HG02678 (cell line): Measurements from ENCODE around the gene STRN3.
"Not testable (repeated sequence)": the region's sequence is repeated elsewhere in the genome, so short reads cannot be mapped to it uniquely, and the experiment has no call there.

Experiments used
- ATAC-seq: cut with Tn5 transposase; IDR thresholded peaks from one replicate; pipeline ENCODE4 v1.9.1; 2021; ENCODE audit warnings: mild to moderate bottlenecking, moderate library complexity; ENCODE audit not compliant: unreplicated experiment

The STRN3 gene

DNA sequence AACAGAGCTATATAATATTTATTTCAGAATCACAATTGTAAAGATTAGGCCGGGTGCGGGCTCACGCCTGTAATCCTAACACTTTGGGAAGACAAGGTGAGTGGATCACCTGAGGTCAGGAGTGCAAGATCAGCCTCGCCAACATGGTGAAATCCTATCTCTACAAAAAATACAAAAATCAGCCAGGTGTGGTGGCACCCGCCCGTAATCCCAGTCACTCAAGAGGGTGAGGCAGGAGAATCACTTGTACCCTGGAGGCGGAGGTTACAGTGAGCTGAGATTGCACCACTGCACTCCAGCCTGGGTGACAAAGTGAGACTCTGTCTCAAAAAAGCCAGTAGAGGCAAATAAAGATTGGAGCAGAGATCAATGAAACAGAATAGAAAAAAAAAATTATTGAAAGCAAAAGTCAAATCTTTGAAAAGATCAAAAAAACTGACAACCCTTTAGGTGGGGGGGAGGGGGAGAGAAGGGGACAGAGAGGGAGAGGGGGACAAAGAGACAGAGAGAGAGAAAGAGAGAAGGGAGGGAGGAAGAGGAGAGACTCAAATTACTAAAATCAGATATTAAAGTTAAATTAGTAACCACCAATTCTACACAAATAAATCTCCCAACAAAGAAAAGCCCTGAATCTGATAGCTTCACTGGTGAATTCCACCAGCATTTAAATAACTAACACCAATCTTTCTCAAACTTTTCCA is 53.1 kb downstream of the STRN3 start:
- ATAC-seq = no peak

DNA sequence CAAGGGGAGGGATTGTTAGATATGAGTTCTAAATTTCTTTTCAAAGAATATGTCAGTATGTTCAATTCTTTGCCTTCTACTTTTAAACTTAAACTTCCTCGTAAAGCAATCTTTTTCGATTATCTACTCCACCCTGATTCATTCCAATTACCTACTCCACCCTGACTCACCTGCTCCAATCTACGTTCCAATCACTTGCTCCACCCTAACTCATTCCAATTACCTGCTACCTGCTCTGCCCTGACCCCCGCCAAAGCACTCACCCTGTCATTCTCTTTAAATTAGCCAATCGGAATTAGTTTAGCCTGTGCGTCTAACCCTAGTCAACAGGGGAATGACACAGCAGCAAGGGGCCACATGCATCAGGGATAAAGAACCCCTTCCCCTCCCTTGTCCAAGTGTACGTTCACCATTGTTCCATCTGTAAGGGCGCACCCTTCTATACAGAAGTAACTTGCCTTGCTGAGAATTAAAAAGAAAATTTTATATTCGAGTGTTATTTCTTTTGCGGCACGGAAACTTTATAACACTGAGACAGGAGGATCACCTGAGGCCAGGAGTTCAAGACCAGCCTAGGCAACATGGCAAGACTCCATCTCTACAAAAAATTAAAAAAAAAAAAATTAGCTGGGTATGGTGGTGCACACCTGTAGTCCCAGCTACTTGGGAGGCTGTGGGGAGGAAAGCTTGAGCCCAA is 54.0 kb downstream of the STRN3 start:
- not testable (repeated sequence) for ATAC-seq

- no peak for ATAC-seq
Observed at GRCh38 chr14:30971586-30971985, 54.6 kb downstream of the STRN3 start.

DNA sequence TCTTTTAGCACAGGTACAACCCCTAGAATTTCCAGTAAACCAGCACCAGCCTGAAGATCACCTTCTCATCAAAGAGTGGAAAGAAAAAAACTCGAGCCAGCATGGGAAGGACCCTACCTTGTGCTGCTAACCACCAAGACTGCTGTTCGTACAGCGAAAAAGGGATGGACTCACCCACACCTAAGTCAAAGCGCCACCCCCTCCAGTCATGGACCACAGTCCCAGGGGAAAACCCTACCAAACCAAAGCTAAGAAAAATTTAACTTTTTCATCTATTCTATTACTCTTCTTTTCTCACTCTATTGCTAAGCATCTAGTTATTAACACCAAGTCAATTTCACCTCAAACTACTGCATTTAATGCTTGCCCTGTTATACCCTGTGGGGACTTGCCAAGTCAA is 56.4 kb downstream of the STRN3 start:
- peak; percentile 82 for ATAC-seq

- not testable (repeated sequence) for ATAC-seq
Observed at GRCh38 chr14:30967364-30968098, 58.6 kb downstream of the STRN3 start.

DNA sequence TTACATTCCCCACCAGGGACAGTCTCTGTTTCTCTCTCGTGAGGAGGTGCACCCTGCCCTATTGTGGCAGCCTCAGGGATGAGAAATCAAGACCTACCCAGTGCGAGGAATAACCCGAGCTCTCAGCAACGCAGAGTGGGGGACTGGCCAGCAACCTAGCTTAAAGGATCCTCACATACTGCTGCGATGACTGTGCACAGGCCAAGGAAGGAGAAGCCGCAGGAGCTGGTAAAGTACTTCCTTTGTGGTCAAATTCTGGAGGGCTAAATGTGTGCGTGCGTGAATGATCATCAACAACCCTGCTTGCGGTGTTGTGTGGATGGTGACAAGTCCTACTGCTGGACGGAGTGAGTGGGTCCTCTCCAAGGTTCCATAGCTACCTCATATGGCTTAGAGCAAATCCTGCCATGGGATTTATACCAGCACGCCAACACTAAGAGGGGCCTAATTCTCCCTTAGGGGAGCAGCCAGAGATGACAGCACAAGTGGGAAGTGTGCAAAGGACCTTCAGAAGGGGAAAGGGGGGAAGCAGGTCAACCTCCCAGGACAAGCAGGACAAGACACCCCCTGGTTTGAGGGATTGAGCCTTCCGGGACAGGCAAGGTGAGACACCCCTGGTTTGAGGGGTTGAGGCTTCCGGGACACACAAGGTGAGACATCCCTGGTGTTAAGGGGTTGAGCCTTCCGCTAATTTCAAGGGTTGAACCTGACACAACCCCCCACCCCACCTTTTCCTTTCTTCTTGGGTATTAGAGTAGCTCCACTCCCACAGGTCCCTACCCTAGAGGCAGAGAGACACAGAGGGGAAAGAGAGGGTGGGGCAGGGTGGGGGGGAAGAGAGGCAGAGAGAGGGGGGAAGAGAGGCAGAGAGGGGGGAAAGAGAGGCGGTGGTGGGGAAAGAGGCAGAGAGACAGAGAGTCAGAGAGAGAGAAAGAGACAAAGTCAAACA is 59.5 kb downstream of the STRN3 start:
- no peak for ATAC-seq

DNA sequence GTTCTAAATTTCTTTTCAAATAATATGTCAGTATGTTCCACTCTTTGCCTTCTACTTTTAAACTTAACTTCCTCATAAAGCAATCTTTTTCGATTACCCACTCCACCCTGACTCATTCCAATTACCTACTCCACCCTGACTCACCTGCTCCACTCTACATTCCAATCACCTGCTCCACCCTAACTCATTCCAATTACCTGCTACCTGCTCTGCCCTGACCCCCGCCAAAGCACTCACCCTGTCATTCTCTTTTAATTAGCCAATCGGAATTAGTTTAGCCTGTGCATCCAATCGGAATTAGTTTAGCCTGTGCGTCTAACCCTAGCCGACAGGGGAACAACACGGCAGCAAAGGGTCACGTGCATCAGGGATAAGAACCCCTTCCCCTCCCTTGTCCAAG is 60.3 kb downstream of the STRN3 start:
- not testable (repeated sequence) for ATAC-seq

DNA sequence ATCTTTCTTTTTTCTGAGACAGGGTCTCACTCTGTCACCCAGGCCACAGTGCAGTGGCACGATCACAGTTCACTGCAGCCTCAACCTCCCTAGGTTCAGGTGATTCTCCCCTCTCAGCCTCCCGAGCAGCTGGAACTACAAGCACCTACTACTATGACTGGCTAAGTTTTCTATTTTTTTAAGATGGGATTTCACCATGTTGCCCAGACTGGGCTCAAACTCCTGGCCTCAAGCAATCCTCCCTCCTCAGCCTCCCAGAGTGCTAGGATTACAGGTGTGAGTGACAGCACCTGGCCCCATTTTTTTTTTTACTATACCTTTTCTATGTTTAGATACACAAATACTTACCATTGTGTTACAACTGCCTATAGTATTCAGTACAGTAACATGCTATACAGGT is 63.6 kb downstream of the STRN3 start:
- not testable (repeated sequence) for ATAC-seq

DNA sequence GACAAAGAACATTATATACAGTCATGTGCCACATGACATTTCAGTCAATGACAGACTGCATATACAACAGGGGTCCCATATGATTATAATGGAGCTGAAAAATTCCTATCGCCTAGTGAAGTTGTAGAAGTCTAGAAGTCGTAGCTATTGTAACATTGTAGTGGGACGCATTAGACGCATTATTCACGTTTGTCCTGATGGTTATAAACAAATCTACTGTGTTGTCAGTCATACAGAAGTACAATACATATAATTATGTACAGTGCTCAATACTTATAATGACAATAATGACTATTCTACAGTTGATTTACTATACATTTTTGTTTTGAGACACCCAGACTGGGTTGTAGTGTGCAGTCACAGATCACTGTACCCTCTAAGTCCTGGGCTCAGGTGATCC is 64.8 kb downstream of the STRN3 start:
- ATAC-seq = no peak

GRCh38 chr14:30960216-30960615 is 66.0 kb downstream of the STRN3 start:
- ATAC-seq = no peak

DNA sequence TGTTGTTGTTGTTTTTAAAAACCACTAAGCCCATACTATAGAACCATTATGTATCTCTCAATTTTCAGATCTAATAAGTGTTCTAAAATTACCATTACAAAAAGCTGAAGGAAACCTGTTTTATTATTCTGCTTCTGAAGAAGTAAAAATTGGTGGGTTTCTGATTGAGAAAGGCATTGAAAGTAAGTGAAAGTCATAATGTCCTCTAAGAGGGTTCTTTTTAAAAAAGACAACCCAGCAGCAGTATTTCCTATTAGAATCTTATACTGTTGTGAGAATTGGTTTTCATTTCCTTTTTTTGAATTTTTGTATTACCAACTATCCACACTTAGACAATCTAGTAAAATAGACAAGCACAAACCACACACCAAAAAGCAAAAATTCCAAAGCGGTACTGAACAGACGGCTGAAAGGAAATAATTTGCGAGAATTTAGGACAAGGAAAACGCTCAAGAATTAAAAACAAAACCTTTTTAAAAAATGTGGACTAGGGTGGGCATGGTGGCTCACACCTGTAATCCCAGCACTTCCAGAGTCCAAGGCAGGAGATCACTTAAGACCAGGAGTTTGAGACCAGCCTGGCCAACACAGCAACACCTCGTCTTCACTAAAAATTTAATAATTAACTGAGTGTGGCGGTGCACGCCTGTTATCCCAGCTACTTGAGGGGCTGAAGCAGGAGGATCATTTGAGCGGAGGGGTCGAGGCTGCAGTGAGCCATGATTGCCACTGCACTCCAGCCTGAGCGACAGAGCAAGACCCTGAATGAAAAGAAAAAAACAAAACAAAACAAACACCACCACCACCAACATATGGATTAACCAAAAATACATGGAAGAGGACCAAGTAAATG is 67.4 kb downstream of the STRN3 start:
- ATAC-seq = no peak

- peak; percentile 80 for ATAC-seq
Observed at GRCh38 chr14:30957813-30958370, 68.3 kb downstream of the STRN3 start.

DNA sequence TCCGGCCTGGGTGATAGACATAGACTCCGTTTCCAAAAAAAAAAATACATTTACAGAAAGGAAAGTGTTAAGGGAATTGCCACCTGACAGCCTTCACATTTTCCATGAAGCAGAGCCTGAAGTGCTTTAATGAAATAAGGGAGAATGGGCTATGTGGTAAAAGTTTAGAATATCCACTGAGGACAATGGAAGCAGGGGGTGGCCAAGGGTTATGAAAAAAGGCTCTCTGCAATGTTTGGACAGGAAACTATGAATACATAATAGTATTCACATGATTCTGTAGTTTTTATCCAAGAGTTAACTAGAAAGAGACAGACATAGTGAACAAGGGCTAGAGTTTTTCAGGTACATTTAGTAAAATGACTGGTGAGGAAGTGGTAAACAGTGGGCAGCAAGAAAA is 76.5 kb downstream of the STRN3 start:
- no peak for ATAC-seq

DNA sequence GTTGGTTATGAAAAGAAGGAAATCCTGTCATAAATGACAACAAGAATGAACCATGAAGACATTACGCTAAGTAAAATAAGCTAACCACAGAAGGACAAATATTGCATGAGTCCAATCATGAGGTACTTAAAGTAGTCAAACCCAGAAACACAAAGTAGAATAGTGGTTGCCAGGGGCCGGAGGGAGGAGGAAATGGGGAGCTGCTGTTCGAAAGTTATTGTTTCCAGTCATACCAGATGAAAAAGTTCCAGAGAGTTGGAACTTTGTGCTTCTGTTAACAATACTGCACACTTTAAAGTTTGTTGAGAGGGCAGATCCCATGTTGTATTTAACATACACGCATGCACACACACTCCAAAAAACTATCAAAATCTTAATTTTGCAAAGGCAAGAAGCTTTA is 82.5 kb downstream of the STRN3 start:
- no peak for ATAC-seq

DNA sequence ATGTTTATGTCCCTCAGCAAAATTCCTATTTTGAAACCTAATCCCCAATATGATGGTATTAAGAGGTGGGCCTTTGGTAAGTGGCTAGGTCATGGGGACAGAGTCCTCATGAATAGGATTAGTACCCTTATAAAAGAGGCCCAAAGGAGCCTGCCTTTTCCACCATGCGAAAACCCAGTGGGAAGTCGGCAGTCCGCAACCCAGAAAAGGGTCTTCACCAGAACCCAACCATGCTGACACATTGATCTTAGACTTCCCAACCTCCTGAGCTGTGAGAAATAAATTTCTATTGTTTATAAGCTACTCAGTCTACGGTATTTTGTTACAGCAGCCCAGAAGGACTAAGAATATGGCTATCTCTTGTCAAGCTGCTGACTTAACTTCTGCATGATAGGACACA is 85.3 kb downstream of the STRN3 start:
- ATAC-seq = no peak

DNA sequence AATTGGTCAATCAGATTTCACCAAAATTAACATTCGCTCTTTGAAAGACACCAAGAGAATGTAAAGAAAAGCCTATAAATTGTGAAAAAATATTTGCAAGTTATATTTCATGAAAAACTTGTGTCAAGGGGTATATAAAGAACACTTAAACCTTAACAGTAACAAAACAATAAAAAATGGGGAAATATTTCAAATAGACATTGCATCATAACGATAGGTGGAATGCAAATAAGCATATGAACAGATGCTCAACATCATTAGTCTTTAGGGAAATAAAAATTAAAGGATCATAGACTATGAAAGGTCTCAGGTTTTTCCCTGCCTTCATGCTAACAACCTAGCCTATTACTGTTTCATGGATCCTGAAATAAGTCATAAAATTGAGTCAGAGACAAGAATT is 87.6 kb downstream of the STRN3 start:
- ATAC-seq = no peak

DNA sequence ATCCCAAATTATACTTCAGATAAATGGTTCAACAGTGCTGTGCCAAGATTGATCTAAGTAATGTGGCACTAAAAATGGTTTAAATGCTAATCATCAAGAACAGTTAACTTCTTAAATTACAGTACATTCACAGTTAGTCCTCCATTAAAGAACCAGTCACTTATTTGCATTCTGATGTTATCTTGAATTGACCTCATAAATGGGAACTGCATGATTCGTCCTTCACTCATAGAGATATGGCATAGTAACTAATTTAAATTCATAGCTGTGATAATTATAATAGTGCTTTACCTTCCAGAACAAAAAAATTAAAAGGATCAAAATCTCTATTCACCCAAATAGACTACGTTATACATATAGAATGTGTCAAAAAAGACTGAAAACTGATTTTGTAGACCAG is 90.7 kb downstream of the STRN3 start:
- ATAC-seq = no peak

GRCh38 chr14:30933937-30934336 is 92.2 kb downstream of the STRN3 start:
- ATAC-seq = not testable (repeated sequence)

DNA sequence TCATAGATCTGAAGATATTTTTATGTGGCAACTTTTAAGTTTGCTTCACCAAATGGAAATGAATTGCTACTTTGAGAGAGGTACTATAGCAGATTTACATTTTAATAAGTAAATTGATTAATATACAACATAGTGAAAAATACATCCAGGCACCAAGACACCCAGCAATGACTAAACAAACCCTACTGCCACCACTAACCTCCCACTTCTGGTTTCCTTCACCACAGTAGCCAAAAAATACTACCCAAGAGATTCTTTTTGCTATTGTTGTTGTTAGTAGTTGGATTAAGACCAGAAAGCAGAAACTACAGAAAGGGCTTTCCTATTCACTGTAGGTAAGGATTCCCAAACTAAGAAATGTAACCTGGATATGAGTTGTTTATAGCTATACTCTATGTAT is 97.7 kb downstream of the STRN3 start:
- no peak for ATAC-seq

- ATAC-seq = no peak
Observed at GRCh38 chr14:30925254-30925653, 100.9 kb downstream of the STRN3 start.
